ENCODE measurements around the gene TARS3.

TARS3 gene

DNA sequence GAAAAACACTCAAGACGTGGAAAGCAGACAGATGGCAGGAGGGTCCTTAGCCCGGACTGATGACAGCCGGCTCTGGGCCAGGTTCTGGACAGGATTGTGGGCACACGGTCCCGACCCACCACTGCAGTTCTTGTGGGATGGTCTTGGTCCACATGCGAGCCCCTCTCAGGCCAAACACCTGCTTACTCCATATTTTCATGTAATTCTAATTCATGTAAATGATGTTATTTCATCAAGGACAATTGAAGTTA, 104.7 kb downstream of the TARS3 start:
- no peak for DNase-seq

DNA sequence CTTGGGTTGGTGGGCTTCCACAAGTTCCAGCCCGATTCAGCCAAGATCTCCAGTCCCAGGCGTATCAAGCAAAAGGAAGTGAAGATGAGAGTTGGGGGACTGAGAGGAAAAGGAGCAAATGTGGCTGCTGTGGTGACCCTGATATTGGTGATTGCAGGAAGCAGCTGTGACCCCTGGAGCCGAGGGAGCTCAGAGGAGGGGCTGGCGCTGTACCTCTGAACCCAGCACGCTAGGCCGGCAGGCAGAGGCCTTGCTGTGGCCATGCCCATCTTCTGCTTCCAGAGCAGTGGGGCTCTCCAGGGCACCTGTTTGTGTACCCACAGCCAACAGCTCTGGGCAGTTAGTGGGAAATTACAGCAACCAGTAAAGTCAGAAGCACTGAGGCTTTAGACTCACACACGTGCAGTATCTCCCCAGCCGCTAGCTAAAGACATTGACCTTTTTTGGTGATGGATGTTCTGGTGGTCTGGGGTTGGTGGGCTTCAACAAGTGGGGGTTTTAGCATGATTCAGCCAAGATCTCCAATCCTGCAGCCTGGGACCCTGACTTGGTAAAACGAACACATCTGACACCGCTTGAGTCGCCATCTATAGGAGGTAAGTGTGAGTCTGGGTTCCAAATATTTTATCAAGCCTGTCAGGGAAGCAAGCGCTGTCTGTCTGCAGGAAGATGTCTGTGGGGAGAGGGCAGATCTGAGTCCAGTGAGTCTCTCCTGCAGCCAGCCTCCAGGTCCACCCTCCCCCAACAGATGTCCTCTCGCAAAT, 105.2 kb downstream of the TARS3 start:
- DNase-seq = no peak

DNA sequence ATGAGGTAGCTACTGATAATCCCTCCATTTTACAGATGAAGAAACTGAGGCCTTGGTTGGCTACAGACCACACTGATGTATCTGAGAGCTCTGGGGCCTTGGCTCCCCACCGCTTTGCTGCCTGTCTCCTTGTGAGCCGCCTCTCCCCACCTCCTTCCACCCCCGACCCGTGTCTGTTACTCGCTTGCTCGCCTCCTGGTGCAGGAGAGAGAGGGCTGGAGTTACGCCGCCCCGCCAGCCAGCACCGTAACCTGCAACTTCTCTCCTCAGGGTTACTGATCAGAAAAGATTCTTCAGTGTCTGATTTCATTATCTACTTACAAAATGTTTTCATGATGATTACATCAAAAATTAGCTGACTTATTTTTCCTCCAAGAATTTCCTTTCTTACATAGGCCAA, 106.2 kb downstream of the TARS3 start:
- DNase-seq = no peak

- DNase-seq = no peak
These were observed 106.8 kb downstream of the TARS3 start for GRCh38 chr15:101617390-101617965.

- DNase-seq = peak; percentile 20
These were observed 108.1 kb downstream of the TARS3 start for GRCh38 chr15:101615986-101616848.

- no peak for DNase-seq
These were observed 108.8 kb downstream of the TARS3 start for GRCh38 chr15:101615414-101615985.

GRCh38 chr15:101614761-101615160, 109.5 kb downstream of the TARS3 start:
- no peak for DNase-seq

DNA sequence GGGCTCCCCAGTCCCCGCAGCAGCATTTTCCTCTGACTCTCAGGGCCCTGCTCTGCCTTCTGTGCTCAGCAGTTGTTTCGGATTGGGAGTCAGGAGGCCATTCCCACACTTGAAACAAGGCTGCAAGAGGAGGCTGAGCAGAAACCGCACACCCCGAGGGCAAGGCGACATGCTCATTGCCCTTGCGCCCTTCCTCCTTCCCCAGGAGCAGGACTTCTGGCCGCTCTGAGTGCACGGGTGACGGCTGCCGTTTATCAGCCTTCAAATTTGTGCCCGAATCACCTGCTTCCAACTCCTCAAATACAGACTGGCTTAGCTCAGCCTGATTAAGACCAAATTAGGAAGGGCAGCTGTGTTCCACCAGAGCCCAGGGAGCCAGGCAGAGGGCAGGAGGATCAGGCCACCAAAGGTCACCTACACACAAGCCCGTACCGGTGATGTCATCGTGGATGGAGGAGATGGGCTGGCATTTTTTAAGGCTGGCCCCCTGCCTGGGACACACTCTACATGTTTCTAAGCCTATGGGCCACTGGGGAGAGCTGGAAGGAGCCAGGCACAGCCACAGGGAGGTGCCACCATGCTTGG, 110.2 kb downstream of the TARS3 start:
- DNase-seq = no peak

DNA sequence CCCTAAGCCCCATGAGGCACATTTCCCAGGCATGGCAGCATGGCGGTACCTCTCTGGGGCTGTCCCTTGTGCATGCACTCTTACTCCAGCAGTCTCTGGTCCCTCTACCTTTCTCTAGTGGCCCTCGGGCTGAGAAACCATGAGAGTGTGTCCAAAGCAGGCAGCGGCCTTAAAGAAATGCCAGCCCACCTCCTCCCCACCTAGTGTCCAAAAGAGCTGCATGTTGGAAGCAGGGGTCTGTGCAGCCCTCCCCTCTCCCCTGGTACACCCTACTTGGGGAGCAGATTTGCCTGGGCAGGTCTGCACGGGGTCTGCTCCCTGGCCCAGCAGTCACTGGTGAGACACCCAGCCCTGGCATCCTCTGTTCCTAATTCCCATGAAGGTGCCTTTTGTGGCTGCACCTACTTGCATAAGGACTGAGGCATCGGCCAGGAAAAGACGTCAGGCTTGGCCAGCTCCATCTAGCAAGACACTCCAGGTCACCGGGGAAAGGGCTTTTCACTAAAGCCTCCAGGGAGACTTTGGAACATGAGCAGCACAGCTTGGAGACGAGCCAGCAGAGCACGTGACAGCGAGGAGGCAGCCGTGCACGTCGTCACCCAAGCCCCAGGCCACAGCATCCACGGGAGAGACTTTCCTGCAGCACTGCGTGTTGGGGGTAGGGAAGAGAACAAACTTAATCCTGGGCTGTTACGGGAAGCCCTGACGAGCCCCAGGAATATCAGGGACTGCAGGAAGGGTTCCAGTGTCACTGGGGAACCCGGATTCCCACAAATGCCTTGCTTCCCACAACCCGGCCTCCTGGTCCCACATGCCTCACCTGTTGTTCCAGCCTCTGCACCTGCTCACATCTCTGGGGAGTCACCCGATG, 110.9 kb downstream of the TARS3 start:
- DNase-seq = no peak

- no peak for DNase-seq
These were observed 111.6 kb downstream of the TARS3 start for GRCh38 chr15:101612676-101613075.

DNA sequence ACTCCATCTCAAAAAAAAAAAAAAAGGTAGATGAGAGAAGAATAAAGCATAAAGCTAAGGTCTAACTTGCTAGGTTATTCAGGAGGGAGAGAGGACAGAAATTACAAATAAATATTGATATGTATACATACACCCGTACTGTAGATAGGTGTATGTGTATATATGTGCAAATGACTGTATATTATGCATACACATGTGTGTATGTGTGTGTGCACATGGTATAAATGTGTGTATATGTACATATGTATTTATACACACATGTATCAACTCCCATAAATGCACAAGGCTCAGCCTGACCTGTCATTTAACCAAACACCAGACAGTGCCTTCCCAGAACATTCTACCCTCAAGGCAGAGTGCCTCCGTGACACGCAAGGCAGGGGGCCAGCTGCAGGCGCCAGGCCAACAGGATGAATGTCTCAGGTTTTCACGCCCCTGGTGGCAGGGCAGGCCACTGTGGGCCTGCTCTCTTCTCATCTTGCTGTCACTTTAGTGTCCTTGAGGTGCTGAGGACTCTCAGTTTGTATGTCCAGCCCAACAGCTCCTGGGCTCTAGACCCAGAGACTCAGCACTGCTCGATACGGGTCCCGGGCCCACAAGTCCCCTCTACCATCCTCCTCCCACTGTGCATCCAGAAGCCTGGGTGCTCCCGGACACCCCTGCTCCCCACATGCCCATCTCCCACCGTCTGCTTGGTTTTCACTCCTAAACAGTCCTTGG, 112.5 kb downstream of the TARS3 start:
- DNase-seq = no peak

DNA sequence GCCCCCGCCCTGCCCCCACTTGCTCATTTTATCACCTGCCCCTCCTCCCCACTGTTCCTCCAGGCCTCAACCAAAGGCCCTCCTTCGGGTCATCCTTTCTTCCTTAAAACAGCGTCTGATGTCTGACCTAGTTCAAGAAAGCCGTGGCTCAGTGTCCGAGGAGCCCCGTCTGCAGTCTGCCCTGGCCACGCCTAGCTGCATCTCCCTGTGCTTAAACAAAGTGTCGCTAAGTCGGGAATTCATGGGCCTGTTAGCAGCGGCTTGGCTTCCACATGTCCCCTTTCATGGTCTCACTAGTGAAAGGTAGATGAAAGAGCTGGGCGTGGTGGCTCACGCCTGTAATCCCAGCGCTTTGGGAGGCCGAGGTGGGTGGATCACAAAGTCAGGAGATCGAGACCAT, 113.3 kb downstream of the TARS3 start:
- no peak for DNase-seq

- no peak for DNase-seq
These were observed 113.7 kb downstream of the TARS3 start for GRCh38 chr15:101610611-101611000.

DNA sequence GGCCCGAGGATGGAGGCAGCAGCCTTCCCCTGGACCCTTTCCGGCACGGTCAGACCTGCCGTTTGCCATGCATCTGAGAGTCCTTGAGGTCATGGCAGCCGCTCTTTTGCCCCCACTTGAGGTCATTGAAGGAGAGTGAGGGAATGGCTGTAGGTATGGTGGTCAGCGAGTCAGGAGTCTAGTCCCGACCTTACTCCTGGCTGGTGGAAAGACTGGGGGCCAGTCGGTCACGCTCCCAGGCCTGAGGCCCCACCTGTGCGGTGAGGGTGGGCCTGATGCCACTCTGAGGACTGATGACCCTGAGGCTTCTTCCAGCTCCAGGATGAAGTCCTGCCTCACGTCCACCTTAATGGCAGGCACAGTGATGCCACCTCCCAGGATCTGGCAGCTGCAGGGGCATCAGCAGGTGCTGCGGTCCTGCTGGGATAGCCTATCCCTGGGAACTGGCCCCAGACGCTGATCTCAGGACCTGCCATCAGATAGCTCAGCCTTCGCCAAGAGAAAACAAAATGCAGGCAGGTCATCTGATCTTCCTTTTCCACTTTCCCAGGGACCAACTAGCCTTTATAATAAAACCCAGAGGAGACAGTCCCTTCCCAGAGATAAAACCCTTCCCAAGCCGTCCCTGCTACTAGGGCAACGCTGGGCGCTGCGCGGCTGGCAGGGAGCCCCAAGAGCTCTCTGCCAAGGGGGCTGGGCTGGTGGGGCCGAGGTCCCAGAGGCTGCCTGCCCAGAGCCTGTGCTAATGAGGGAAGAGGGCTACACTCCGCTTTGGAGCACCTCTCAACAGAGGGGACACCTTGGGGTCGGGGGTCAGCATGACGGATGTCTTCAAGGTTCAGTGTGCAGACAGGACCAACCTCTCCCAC, 114.3 kb downstream of the TARS3 start:
- DNase-seq = no peak

GRCh38 chr15:101608201-101608600, 116.1 kb downstream of the TARS3 start:
- DNase-seq = no peak

DNA sequence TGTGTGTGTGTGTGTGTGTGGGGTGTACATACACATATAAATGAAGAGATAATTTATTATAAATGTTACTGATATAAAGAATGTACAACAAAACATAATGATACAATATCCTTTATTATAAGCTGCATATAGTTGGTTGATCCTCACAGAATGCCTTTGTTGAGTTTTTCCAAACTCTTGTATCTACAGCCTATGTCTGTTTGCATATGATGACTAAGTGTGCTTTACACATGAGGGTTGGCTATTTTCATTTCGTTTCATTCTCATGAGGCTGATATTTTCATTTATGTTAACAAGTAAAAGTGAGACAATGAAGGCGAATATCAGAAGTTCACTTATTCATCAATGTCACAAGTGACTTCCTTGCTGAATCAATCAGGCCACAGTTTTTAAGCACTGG, 117.2 kb downstream of the TARS3 start:
- no peak for DNase-seq

- DNase-seq = no peak
These were observed 120.0 kb downstream of the TARS3 start for GRCh38 chr15:101604124-101604874.
